C4-2B (cell line): ENCODE results near the gene PMIS2.

ENCODE experiments used
- CTCF ChIP-seq: fragments of 450-650 bp; conservative IDR thresholded peaks from 2 replicates; pipeline ENCODE4 v1.5.1; 2017; ENCODE audit warnings: mild to moderate bottlenecking
- ZFX ChIP-seq: fragments of 450-650 bp; IDR thresholded peaks from 2 replicates; pipeline ENCODE4 v1.6.1; 2017

- TF ChIP-seq CTCF (no peak), ZFX (no peak)
These were observed 39.4 kb upstream of the PMIS2 start for GRCh38 chr19:35546532-35546931.
